GM19438 (cell line): ENCODE data around the gene MEGF8.

ENCODE experiments used
- ATAC-seq: cut with Tn5 transposase; IDR thresholded peaks from one replicate; pipeline ENCODE4 v1.9.1; 2021; ENCODE audit warnings: low read depth; ENCODE audit not compliant: unreplicated experiment

Gene MEGF8

GRCh38 chr19:42351079-42351735, 25.8 kb downstream of the MEGF8 start:
- no peak for ATAC-seq

- no peak for ATAC-seq
Measured at GRCh38 chr19:42352301-42353259, 27.1 kb downstream of the MEGF8 start.

GRCh38 chr19:42353341-42354015, 28.0 kb downstream of the MEGF8 start:
- no peak for ATAC-seq

- no peak for ATAC-seq
Measured at GRCh38 chr19:42355896-42356295, 30.5 kb downstream of the MEGF8 start.

GRCh38 chr19:42356686-42357085, 31.3 kb downstream of the MEGF8 start:
- ATAC-seq = no peak

GRCh38 chr19:42357290-42357689, 31.9 kb downstream of the MEGF8 start:
- ATAC-seq = no peak

GRCh38 chr19:42360787-42361544, 35.5 kb downstream of the MEGF8 start:
- no peak for ATAC-seq

GRCh38 chr19:42361545-42361910, 36.1 kb downstream of the MEGF8 start:
- no peak for ATAC-seq

- ATAC-seq = no peak
Measured at GRCh38 chr19:42362342-42362741, 36.9 kb downstream of the MEGF8 start.

- no peak for ATAC-seq
Measured at GRCh38 chr19:42362891-42363440, 37.5 kb downstream of the MEGF8 start.

- no peak for ATAC-seq
Measured at GRCh38 chr19:42363614-42364346, 38.3 kb downstream of the MEGF8 start.

GRCh38 chr19:42366673-42367072, 41.2 kb downstream of the MEGF8 start:
- no peak for ATAC-seq

GRCh38 chr19:42367929-42368328, 42.5 kb downstream of the MEGF8 start:
- no peak for ATAC-seq

- ATAC-seq = no peak
Measured at GRCh38 chr19:42368360-42368759, 42.9 kb downstream of the MEGF8 start.

- no peak for ATAC-seq
Measured at GRCh38 chr19:42368765-42369164, 43.3 kb downstream of the MEGF8 start.

GRCh38 chr19:42369433-42370067, 44.1 kb downstream of the MEGF8 start:
- ATAC-seq = no peak

GRCh38 chr19:42370068-42370520, 44.7 kb downstream of the MEGF8 start:
- no peak for ATAC-seq

GRCh38 chr19:42370626-42371175, 45.3 kb downstream of the MEGF8 start:
- ATAC-seq = no peak
